Measurements from ENCODE around the gene C19orf12.
"Not testable (repeated sequence)": the region's sequence is repeated elsewhere in the genome, so short reads cannot be mapped to it uniquely, and the experiment has no call there.

The C19orf12 gene

DNA sequence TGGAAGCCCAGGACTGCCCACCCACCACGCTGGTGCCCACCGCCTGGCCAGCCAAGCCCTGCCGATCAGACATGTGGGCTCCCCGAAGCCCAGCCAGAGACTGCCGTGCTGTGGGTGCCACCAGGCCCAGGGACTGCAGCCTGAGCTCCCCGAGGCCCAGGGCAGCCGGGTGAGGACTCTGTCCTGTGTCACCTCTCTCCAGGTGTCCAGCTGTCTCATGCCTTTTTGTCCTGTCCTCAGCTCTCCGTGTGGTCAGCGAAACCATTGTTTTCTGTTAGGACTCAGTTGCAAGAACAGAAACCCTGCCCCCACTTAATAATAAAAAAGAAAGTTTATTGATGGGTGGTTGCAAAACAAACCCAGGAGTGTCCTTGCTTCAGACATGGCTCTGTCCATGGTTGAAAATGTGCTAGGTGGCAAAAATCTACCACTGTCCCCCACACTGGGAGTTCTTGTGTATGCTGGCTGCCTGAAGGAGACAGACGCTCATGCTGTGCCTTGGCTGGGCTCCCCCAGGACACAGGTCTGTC, 39.9 kb downstream of the C19orf12 start:
- peak in 1 of 14 donors; percentile 88 for DNase-seq

DNA sequence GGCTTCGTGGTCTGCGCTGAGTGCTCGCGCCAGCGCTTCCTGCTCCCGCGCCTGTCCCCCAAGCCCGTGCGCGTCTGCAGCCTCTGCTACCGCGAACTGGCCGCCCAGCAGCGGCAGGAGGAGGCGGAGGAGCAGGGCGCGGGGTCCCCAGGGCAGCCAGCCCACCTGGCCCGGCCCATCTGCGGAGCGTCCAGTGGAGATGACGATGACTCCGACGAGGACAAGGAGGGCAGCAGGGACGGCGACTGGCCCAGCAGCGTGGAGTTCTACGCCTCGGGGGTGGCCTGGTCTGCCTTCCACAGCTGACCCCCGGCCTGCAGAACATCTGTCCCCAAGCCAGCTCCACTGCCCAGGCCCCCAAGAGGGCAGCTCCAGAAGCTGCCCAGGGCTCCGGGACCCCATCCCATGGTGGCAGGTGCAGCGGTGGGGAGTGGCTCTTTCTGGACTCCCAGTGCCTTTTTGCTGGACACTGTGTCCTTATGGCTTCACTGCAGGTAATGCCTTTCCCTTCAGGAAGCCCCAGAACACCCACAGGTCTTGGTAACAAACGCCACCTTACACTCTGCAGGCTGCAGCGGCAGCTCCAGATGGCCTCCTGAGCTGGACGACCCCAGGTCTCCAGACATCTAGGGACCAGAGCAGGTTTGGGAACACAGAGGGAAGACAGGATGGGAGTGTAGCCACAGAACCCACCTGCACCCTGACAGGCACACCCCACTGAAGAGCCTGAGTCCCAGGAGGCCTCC, 40.5 kb downstream of the C19orf12 start:
- DNase-seq: no peak

DNA sequence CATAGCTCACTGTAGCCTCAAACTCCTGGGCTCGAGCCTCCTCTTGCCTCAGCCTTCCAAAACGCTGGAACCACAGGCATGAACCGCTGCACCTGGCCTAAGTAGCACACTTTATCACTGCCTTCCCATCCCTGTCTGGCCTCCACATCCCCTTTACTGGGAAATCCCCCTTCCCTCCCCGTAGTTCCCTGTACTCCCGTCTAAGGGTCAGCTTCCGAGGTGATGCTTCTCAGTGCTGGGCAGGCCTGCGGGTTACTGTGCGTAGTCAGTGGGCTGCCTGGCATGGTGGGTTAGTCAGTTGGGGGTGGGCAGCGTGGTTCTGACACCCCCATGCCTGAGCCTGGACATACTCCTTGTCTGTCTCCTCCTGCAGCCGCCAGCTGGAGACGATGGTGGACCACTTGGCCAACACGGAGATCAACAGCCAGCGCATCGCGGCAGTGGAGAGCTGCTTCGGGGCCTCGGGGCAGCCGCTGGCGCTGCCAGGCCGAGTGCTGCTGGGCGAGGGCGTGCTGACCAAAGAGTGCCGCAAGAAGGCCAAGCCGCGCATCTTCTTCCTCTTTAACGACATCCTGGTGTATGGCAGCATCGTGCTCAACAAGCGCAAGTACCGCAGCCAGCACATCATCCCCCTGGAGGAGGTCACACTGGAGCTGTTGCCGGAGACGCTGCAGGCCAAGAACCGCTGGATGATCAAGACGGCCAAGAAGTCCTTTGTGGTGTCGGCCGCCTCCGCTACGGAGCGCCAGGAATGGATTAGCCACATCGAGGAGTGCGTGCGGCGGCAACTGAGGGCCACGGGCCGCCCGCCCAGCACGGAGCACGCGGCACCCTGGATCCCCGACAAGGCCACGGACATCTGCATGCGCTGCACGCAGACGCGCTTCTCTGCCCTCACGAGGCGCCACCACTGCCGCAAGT, 41.4 kb downstream of the C19orf12 start:
- DNase-seq: no peak

DNA sequence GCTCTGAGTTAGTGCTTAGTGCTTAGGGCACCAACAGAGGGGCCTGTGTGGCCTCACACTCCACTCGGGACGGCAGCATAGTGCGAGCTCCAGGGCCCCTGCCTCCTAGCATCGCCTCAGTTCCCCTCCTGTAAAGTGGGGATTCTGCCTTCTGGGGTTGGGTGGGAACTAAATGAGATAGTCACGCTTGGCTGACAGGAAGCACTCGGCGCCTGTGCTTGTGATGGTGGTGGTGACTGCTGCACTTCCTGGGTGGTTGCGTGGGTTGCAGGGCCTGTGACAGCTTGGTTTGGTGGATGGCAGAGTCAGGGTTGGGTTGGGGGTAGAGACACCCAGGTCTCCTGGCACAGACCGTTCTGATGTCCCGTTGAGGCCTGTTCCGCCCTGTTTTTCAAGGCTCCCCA, 42.1 kb downstream of the C19orf12 start:
- DNase-seq: no peak

DNA sequence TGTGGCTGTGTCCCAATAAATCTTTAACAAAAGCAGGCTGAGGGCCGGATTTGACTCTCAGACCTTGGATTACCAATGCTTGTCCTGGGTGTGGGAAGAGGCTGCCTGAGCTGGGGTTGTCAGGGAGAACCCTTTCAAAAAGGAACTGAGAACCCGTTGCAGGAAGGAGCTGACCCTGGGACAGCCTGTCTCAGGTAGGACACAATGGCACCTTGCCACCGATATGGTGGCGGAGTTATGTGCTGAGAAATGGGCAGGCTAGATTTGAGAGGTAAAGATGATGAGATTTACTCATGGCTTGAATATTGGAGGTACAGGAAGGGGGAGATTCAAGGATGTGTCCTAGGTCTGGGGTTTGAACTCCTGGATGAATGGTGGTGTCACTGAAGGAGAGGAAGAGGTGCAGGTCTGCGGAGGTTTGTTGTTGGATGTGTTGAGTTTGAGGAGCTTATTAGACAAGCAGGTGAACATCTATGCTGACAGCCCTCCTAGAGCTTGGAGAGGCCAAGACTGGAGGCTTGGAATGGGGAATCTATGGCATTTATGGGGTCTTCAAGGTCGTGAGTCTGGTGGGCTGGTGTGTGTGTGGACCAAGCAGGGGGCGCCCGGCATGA, 42.6 kb downstream of the C19orf12 start:
- no peak for DNase-seq

DNA sequence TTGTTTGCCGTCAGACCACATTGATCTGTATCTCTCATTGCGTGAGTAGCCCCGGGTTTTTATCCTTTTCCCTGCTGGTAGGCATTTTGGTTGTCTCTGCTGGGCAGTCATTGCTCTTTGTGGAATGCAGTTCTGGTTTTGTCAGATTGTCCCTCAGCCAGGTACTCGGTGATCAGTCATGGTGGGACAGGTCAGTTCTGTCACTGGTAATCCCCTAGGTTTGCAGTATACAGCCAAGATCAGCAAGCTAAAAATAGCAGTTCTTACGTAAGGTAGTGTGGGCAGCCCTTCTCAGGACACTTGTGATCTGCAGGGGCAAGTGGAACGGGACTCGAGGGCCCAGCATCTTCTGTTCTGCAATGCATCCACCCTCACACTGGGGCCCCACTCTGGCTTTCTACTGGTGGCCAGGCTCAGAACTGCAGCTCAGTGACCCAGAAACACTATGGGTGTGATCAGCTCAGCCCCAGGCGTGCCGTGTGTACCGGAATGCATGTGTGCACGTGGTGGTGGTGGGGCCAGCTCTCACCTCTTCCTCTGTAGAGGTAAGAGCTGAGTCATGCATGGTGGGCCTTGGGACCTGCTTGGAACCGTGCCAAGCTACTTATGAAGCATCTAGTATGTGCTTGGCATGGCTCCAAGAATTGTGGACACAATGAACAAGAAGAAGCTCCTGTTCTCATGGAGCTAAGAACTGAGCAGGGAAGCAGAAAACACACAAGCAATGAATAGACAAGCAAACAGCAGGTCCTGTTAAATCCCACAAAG, 43.5 kb downstream of the C19orf12 start:
- DNase-seq: peak in 1 of 14 donors; percentile 40

DNA sequence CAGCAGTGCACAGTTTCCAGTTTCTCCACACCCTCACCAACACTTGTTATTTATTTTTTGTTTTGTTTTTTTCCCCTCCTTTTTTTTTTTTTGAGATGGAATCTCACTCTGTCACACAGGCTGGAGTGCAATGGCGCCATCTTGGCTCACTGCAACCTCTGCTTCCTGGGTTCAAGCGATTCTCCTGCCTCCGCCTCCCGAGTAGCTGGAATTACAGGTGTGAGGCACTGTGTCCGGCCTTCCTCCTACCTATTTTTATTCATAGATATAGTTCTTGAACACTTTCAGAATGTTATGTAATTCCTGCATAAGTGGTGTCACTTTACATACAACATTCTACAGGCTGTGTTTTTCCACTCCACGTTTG, 44.1 kb downstream of the C19orf12 start:
- DNase-seq: not testable (repeated sequence)

DNA sequence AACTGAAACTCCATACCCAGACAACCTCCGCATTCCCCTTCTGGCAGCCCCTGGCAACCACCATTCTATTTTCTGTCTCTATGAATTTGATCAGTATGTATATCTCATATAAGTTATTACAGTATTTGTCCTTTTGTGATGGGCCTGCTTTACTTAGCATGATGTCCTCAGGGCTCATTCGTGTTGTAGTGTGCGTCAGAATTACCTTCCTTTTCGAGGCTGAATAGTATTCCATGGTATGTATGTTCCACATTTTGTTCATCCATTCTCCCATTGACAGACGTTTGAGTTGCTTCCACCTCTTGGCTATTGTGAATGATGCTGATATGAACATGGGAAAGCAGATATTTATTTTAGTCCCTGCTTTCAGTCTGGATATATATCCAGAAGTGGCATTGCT, 44.8 kb downstream of the C19orf12 start:
- DNase-seq: no peak

DNA sequence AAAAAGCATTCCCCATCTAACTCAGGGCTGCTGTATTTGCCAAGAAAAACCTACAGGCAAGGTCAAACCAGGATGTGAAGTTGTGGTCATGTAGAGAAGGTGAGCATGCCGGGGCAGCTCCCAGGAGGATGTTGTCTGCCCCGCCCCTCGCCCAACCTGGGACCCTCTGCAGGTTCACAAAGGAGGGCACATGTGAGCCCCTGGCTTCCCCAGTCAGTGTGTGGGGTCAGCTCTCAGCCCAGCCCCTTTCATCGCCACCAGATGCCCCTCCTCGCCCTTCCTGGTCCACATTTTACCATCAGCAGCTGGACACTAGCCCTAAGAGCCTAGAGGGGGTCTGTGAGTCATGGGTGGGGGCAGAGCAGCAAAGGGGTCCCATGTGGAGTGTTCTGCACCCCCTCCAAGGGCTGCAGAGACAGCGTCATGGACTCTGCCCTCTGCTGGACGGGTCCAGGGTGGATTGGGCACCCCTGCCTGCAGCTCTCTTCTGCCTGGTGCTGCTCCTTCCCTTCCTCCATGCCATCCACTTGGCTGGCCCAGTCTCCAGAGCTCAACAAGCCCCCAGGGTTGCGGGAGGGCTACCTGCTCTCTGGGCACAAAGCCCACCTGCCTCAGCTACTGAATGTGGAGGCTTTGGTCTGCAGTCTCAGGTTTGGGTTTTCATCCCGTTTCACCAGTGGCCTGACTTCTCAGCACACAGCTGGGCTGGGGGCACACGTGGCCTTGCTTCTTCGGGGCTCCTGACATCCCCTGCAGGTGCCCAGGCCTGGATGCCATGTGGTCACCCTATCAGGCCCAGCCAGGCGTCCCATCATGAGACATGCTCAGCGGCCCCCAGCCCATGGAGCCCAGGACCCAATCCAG, 46.1 kb downstream of the C19orf12 start:
- no peak for DNase-seq

DNA sequence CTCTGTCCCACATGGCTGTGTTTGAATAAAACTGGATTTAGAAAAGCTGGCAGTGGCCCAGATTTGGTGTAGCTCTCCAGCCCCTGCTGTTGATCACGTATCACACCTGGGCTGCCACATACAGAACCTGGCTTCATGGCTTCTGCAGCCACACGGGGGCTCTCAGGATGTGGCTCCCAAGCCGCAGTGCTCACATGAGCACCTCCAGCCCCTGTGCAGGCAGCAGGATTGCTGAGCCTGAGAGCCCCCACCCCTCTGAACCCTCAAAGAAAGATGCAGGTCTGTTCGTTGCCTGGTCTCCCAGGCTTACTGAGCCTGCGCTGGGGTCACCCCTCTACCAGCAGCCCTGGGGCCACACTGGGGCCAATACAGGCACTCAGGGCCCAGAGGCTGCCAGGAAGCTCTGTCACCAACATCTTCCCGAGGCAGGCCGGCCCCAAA, 47.1 kb downstream of the C19orf12 start:
- DNase-seq: no peak

DNA sequence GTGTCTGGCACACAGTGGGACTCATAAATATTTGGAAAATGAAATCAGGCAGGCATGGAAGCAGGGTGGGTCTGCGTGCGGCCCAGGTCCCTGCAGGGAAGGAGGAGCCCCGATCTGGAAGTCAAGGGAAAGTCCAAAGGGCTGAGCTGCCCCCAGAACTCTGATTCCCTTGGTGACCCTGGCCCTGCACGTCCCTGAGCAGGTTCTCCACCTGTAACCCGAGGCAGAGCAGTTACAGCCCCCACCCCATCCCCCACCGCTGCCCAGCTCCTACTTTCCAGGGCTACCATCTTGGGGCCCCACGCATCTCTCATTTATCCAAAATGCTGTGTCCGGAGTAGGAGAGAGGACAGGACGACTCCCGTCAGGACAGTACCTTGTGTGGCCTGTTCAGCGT, 47.7 kb downstream of the C19orf12 start:
- no peak for DNase-seq

DNA sequence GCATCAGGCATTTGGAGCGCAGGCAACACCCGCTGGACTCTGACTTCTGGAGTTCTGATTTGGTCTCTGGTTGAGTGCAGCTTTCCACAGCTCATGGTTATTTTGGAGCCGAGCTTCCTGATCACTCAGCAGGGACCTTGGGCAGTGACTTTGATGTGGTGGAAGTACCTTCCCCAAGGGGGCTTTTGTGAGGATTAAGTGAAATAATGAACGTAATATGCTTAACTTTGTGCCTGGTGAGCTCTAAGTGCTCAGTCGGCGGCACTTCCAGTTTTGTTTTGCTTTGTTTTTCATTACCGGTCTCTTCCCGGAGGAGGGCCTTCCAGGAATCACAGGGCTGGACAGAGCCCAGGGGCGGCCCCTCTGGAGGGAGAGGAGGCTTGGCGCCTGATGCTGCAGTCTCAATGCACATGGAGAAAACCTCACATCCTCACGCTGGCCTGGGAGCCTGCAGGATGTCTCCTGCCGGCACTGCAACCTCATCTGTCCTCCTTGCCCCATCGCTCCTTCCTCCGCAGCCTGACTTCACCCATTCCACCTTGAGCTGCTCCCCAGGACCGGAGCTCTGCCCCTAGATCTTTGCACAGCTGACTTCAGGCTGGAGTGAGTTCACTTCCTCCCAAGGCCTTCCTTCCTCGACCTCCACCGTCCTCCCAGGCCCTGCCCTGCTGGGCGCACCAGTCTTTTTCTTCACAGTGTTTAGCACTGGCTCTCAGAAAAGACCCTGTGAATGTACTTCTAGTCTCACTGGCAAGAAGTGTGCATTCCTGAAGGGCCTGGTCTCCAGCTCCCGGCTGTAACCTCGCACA, 48.3 kb downstream of the C19orf12 start:
- DNase-seq: peak in 7 of 14 donors; percentile 13 to 82 (median 42)

DNA sequence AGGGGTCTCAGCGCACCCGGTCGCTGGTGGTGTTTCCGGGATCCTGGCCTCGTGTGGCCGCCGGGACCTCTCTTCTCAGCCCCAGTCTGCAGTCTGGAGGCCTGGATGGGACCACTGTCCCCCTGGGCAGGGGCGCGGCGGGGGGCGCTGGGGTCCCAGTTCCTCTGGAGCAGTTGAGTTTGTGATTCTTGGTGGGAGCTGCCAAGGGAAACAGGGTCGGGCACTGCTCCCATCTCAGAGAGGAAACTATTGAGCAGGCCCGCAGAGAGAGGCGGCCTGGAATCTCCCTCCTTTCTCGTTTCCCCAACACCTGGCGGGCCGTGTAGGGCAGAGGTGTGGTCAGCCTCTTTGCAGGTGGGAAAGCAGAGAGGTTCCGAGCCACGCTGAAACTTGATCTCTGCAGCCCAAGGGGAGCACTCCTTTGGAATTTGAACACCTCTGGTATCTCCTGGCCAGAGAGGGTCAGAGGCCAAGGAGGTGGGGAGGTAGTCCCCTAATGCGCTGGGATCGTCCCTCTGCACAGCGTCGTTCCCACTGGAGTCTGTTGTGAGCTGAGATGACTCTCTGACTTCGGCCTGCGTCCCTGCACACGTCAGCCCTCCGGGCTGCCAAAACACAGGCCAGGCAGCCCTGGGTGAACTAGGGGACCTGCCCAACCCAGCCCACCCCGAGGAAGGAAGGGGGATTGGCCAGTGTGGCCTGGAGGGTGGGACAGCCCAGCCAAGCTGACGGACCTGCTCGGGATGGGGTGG, 49.1 kb downstream of the C19orf12 start:
- peak in 7 of 14 donors; percentile 19 to 79 (median 42) for DNase-seq

DNA sequence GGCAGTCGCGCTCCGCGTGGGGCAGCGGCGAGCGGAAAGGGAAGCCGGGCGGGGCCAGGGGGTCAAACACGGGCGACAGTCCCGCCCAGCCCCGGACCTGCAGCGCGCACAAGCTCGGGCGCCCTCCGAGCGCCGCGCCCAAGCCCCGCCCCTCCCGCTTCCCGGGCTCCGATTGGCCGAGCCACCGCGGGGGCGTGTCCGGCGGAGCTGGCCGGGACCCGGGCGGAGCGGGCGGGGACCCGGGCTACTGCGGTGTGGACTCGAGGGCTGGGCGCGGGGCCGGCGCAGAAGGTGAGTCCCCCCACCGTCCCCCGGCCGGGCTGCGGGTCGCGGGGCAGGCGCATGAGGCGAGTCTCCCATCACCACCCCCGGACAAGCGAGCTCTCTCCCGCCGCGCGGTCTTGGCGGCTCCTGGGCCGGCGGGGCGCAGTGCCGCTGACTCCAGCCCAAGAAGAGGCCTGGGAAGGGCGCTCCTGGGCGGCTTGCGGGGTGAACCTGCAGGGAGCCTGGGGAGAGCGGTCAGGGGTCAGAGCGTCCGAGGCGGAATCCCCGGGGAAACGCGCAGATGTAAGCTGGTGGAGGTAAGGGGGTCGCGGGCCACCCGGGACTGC, 49.7 kb downstream of the C19orf12 start, which contains the start of gene PLEKHF1:
Gene PLEKHF1, plus strand, starts transcription at position 247 of the 611 bp plus-strand sequence. CDS start 8,379 bp downstream, outside the sequence.
- peak in 13 of 14 donors; percentile 59 to 94 (median 80) for DNase-seq

DNA sequence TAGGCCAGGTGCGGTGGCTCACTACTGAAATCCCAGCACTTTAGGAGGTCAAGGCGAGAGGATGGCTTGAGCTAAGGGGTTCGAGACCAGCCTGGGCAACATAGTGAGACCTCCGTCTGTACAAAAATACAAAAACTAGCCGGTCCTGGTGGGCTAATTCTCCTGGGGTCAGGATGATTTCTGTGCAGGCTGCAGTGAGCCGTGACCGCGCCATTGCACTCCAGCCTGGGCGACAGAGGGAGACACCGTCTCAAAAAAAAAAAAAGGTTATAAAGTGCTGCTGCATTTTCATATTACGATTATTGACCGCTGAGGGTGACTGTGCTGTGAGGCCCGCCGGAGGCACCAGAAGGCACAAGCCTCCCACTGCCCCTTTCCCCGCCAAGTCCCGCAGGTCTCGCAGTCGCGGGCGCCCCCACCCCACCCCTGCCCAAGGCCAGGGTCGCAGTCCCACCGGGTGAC, 50.3 kb downstream of the C19orf12 start:
- DNase-seq: no peak

DNA sequence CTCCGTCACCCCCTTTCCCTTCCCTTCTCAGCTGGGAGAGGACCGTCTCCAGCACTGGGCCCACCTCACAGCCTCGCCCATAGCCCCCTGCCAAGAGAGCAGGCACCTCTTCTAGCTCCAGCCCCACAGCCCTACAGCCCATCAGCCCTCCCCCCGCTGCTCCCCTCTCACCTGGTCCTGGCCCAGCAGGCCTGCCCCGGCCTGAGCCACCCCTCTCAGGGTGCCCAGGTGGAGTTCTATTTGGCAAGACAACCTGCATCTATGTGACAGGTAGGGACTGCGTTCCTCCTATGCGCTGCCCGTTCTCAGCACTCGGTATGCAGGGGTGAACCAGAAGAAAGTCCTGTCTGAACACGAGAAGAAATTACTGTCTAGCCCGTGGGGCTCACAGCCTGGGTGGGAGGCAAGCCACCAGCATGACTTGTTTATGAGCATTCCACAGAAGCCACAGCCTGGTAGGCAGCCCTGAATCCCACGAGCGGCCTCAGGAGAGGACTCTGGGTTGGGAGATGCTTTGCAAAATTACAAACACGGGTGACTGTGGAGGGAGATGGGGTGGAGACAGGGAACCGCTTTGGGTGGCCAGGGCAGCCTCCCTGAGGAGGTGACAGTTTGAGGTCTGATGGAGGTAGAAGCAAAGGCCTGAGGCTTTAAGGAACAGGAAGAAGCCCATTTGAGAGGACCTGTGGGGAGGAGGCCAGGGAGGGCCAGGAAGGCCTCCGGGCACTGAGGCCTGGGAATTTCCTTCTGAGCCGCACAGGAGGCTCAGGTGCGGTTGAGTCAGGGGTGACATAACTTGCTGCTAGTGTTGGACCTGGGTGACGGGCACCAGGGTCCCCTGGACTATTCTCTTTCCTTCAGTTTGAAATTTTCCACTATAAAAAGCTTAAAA, 51.0 kb downstream of the C19orf12 start:
- no peak for DNase-seq

DNA sequence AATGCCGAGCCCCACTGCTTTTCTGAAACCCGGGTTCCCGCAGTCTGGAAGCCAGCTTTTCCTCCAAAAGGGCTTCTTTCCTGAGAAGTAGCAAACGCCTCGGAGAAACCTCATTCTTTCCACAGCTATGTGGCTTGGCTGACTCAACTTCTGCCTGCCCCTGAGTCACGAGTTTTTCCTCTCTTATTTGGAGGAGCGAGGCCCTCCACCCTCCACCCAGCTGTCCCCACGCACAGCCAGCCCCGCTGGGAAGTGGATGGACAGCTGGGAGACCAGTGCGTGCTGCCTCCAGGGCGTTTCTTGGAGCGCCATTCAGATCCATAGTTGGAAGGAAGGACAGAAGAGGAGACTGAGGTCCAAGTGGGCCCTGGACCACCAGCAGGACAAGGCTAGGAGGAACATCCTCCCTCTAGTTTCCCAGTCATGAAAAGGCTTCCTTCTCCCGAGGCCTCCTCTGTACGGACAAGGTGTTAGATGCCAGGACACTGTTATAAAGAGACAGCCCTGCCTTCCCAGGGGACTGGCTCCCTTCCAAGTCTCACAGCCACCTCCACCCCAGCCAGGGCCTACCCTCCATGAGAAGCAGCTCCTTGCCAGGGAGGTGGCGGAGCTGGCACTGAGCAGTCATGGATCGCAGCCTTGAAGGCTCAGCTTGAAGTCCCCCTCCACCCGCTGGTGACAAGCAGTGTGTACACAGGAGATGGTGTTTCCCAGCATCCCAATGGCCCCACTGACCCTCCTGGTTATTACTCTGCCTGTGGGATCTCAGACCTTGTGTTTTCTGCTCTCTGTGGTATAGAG, 52.3 kb downstream of the C19orf12 start:
- peak in 7 of 14 donors; percentile 15 to 74 (median 40) for DNase-seq
